ENCODE data around the gene C1QTNF8.

Gene C1QTNF8

DNA sequence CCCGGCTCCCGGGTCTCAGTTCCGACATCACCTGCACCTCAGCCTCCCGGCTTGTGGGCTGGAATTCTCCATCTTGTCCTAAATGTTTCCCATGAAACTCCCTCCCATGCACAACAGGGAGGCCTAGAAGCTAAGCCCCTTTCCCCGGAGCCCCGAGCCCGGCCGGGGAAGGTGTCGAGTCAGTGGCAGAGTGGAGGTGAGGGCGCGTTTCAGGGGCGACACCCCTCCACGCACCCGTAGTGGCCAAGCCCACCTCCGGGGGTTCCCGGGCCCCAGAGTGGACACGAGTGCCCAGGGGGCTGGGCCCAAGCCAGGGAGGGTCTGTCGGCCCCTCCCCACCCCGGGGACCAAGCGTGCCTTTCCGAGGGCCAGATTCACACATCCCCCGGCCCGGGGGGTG, 25.0 kb upstream of the C1QTNF8 start:
- H3K4me1 ChIP-seq (ENCODE audit: insufficient read depth, insufficient read length), result peaks cover 23% of the 10 kb centered on the region
- no peaks in the 10 kb centered on the region for H3K9me3 ChIP-seq (ENCODE audit: insufficient read depth, low read length)
- peaks cover 79% of the 10 kb centered on the region for H3K27me3 ChIP-seq (ENCODE audit: insufficient read depth, insufficient read length)
- H3K4me3 ChIP-seq (ENCODE audit: insufficient read length, low read depth), result no peak overlapping the region
- H3K9ac ChIP-seq (ENCODE audit: insufficient read length, low read depth), result no peak overlapping the region
- TF ChIP-seq ZNF274 (IDR thresholded peaks at IDR 0.05; ENCODE audit: low read depth, low read length), result no peak
- no peak for TF ChIP-seq SUZ12 (IDR thresholded peaks at IDR 0.05; ENCODE audit: extremely low read depth, insufficient read depth, insufficient read length)
- TF ChIP-seq YY1 (IDR thresholded peaks at IDR 0.05; ENCODE audit: insufficient read depth, insufficient read length), result no peak
- no peaks in the 10 kb centered on the region for H3K36me3 ChIP-seq (ENCODE audit: insufficient read depth, insufficient read length, low read length)
- DNase-seq (ENCODE audit: low read depth, low spot score), result no peak

DNA sequence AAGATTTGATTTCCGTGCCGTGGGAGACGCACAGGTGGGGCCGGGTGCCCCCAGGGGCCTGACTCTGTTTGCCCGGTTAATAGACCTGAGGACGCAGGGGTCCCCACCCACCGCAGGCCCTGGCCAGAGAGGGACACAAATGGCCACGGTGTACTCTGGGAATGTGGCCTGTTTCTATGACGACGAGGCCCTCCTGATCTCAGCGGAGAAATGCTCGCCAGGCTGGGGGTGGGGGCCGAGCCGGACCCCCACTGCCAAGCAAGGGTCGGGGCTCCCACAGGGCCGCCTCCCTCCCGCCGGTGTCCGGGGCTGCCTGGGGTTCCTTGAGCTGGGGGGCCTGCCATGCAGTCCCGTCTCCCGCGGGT, 24.5 kb upstream of the C1QTNF8 start:
- Histone ChIP-seq H3K27me3 (ENCODE audit: insufficient read depth, insufficient read length) (peaks cover 82% of the 10 kb centered on the region), H3K9me3 (ENCODE audit: insufficient read depth, low read length) (no peaks in the 10 kb centered on the region), H3K4me3 (ENCODE audit: insufficient read length, low read depth) (no peak overlapping the region), H3K4me1 (ENCODE audit: insufficient read depth, insufficient read length) (peaks cover 22% of the 10 kb centered on the region), H3K36me3 (ENCODE audit: insufficient read depth, insufficient read length, low read length) (no peaks in the 10 kb centered on the region), H3K9ac (ENCODE audit: insufficient read length, low read depth) (no peak overlapping the region)
- DNase-seq (ENCODE audit: low read depth, low spot score), result no peak
- TF ChIP-seq ZNF274 (IDR thresholded peaks at IDR 0.05; ENCODE audit: low read depth, low read length) (no peak), SUZ12 (IDR thresholded peaks at IDR 0.05; ENCODE audit: extremely low read depth, insufficient read depth, insufficient read length) (no peak), YY1 (IDR thresholded peaks at IDR 0.05; ENCODE audit: insufficient read depth, insufficient read length) (no peak)

DNA sequence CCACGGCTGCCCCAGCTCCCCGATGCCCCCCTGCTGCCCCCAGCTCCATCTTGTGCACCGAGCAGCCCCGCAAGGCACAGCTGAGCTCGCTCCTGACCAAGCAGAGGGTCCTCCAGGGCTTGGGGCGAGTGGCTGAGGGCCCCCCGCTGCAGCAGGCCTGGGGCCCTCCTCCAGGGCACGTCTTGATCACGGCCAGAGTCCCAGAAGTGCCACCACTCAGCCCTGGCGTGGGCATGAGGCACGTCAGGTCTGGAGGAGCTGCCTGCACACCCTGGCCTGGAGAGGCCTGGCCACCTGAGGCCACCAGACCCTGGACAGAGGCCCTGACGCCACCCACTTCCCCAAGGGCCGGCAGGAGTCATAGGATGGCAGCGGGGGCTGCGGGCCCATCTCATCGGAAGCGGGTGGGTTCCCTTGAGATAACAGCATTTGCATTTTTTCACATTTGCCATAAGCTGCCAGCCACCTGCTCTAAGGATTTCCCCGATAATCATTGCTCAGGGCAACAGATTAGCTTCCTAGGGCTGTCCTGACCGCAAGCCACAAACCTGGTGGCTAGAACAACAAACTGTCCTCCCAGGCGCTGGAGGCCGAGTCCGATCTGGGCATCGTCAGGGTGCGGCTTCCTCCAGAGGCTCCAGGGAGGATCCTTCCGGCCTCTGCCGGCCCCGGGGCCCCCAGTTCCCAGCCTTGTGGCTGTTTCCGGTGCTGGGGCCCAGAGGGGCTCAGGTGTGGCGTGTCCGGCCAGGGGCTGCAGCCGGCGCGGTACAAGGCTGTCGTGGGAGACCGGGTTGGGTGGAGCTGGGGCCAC, 23.9 kb upstream of the C1QTNF8 start:
- no peak for DNase-seq (ENCODE audit: low read depth, low spot score)
- Histone ChIP-seq H3K4me3 (ENCODE audit: insufficient read length, low read depth) (no peak overlapping the region), H3K9me3 (ENCODE audit: insufficient read depth, low read length) (no peaks in the 10 kb centered on the region), H3K27me3 (ENCODE audit: insufficient read depth, insufficient read length) (peaks cover 83% of the 10 kb centered on the region), H3K9ac (ENCODE audit: insufficient read length, low read depth) (no peak overlapping the region), H3K4me1 (ENCODE audit: insufficient read depth, insufficient read length) (peaks cover 17% of the 10 kb centered on the region), H3K36me3 (ENCODE audit: insufficient read depth, insufficient read length, low read length) (no peaks in the 10 kb centered on the region)
- no peak for TF ChIP-seq YY1 (IDR thresholded peaks at IDR 0.05; ENCODE audit: insufficient read depth, insufficient read length)
- no peak for TF ChIP-seq ZNF274 (IDR thresholded peaks at IDR 0.05; ENCODE audit: low read depth, low read length)
- TF ChIP-seq SUZ12 (IDR thresholded peaks at IDR 0.05; ENCODE audit: extremely low read depth, insufficient read depth, insufficient read length), result no peak

DNA sequence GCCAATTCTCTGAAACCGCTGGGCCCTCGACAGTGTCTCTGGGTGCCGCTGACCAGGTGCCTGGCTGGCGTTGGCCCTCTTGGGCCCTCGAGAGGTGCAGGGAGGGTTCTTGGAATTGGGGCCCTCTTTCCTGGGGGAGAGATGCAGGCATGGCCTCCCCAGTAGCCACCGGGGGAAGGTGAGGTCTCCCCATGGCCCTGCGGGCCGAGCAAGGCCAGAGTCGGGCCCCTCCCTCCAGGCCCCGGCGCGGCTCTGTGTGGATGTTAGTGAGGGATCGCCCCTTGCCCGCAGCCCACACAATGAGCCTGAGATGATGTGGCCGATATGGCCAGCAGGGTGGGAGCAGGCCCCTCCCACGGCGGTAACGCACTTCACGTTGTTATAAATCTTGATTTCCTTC, 23.1 kb upstream of the C1QTNF8 start:
- Histone ChIP-seq H3K36me3 (ENCODE audit: insufficient read depth, insufficient read length, low read length) (no peaks in the 10 kb centered on the region), H3K9me3 (ENCODE audit: insufficient read depth, low read length) (no peaks in the 10 kb centered on the region), H3K27me3 (ENCODE audit: insufficient read depth, insufficient read length) (peaks cover 90% of the 10 kb centered on the region), H3K4me3 (ENCODE audit: insufficient read length, low read depth) (no peak overlapping the region), H3K4me1 (ENCODE audit: insufficient read depth, insufficient read length) (peaks cover 13% of the 10 kb centered on the region), H3K9ac (ENCODE audit: insufficient read length, low read depth) (no peak overlapping the region)
- TF ChIP-seq ZNF274 (IDR thresholded peaks at IDR 0.05; ENCODE audit: low read depth, low read length) (no peak), SUZ12 (IDR thresholded peaks at IDR 0.05; ENCODE audit: extremely low read depth, insufficient read depth, insufficient read length) (no peak), YY1 (IDR thresholded peaks at IDR 0.05; ENCODE audit: insufficient read depth, insufficient read length) (no peak)
- DNase-seq (ENCODE audit: low read depth, low spot score), result no peak

DNA sequence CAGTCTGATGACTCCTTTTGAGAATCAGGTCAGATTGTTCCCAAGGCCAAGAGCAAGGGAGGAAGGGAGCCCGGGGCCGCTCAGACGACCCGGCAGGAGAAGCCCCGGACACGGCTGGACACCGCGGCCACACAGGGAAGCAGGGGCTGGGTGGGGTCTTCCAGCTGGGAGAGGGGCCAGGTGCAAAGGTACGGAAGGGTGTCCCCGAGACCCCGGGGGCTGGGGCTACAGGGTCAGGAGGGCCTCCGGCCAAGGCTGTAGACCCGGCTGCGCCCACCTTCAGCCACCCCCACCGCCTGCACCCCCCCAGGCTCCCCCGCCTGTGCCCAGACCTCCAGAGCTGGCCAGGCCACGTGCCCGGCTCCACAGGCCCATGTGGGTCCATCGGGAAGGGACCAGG, 21.9 kb upstream of the C1QTNF8 start:
- Histone ChIP-seq H3K27me3 (ENCODE audit: insufficient read depth, insufficient read length) (peaks cover 82% of the 10 kb centered on the region), H3K4me3 (ENCODE audit: insufficient read length, low read depth) (no peak overlapping the region)
- no peak for TF ChIP-seq ZNF274 (IDR thresholded peaks at IDR 0.05; ENCODE audit: low read depth, low read length)
- TF ChIP-seq YY1 (IDR thresholded peaks at IDR 0.05; ENCODE audit: insufficient read depth, insufficient read length), result no peak
- no peak for TF ChIP-seq SUZ12 (IDR thresholded peaks at IDR 0.05; ENCODE audit: extremely low read depth, insufficient read depth, insufficient read length)

DNA sequence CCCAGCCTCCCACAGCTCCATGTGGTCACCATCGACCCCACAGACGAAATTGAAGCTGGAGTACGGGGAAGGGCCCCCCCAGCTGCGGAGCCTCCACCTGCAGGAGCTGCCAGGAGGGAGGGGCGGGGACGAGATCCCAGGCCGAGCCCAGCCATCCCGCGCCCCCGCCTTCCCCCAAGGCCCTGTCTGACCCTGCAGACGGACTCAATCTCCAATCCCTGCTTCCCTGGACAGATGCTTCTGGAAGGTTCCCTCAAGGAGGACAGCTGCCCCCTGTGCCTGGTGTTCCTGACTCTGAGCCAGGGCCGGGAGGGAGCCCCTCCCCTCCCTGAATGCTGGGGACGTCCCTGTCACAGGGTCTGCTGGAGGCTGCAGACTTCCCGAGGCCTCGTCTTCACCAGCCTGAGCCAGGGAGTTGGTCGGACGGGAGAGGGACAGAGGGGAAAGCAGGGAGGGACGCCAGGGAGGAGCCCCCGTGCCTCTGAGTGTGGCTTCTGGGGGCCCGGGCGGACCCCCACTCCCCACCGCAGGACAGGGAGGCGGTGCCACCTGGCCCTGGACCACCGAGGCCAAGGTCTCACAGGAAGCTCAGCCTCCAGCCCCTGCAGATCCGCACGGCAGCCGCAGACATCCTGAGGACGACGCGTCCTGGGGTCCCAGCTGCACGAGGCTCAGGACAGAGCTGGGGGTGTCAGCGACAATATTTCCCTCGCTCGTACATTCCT, 21.3 kb upstream of the C1QTNF8 start:
- DNase-seq (ENCODE audit: low read depth, low spot score), result no peak
- no peaks in the 10 kb centered on the region for H3K36me3 ChIP-seq (ENCODE audit: insufficient read depth, insufficient read length, low read length)
- peaks cover 82% of the 10 kb centered on the region for H3K27me3 ChIP-seq (ENCODE audit: insufficient read depth, insufficient read length)
- H3K4me3 ChIP-seq (ENCODE audit: insufficient read length, low read depth), result no peak overlapping the region
- no peak for TF ChIP-seq YY1 (IDR thresholded peaks at IDR 0.05; ENCODE audit: insufficient read depth, insufficient read length)
- TF ChIP-seq SUZ12 (IDR thresholded peaks at IDR 0.05; ENCODE audit: extremely low read depth, insufficient read depth, insufficient read length), result no peak
- no peak for TF ChIP-seq ZNF274 (IDR thresholded peaks at IDR 0.05; ENCODE audit: low read depth, low read length)
- peaks cover 20% of the 10 kb centered on the region for H3K4me1 ChIP-seq (ENCODE audit: insufficient read depth, insufficient read length)
- no peaks in the 10 kb centered on the region for H3K9me3 ChIP-seq (ENCODE audit: insufficient read depth, low read length)
- H3K9ac ChIP-seq (ENCODE audit: insufficient read length, low read depth), result peak overlapping the region; percentile 56

More for the DNA sequence above, 21.9 kb upstream of the C1QTNF8 start:
- no peaks in the 10 kb centered on the region for H3K9me3 ChIP-seq (ENCODE audit: insufficient read depth, low read length)
- H3K4me1 ChIP-seq (ENCODE audit: insufficient read depth, insufficient read length), result peaks cover 15% of the 10 kb centered on the region
- no peaks in the 10 kb centered on the region for H3K36me3 ChIP-seq (ENCODE audit: insufficient read depth, insufficient read length, low read length)
- no peak overlapping the region for H3K9ac ChIP-seq (ENCODE audit: insufficient read length, low read depth)
- DNase-seq (ENCODE audit: low read depth, low spot score), result no peak

DNA sequence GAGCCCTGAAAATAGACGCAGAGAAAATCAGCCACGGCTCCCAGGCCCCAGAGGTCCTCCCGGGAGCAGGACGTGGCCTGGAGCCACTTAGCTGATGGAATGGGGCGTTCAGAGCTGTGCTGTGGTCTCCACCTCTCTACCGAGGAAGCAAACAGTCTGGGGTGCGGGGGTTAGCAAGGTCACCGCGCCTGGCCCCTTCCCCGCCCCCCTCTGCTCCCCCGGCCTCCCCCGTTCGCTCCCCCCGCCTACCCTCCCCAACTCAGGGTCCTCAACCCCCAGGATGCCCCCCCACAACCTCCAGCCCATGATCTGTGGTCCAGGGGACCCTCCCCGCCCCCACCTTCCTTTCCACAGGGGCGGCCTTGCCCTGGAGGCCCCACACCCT, 20.6 kb upstream of the C1QTNF8 start:
- Histone ChIP-seq H3K4me1 (ENCODE audit: insufficient read depth, insufficient read length) (peaks cover 21% of the 10 kb centered on the region), H3K9me3 (ENCODE audit: insufficient read depth, low read length) (no peaks in the 10 kb centered on the region), H3K36me3 (ENCODE audit: insufficient read depth, insufficient read length, low read length) (no peaks in the 10 kb centered on the region), H3K4me3 (ENCODE audit: insufficient read length, low read depth) (no peak overlapping the region), H3K27me3 (ENCODE audit: insufficient read depth, insufficient read length) (peaks cover 81% of the 10 kb centered on the region), H3K9ac (ENCODE audit: insufficient read length, low read depth) (no peak overlapping the region)
- no peak for DNase-seq (ENCODE audit: low read depth, low spot score)
- TF ChIP-seq SUZ12 (IDR thresholded peaks at IDR 0.05; ENCODE audit: extremely low read depth, insufficient read depth, insufficient read length) (no peak), ZNF274 (IDR thresholded peaks at IDR 0.05; ENCODE audit: low read depth, low read length) (no peak), YY1 (IDR thresholded peaks at IDR 0.05; ENCODE audit: insufficient read depth, insufficient read length) (no peak)

Measured in NT2/D1 (cell line).